ENCODE results near the gene FURIN.

- TF ChIP-seq USF1 (IDR thresholded peaks at IDR 0.05; ENCODE audit: borderline replicate concordance, low read depth): no peak
- no peak for TF ChIP-seq MXI1 (IDR thresholded peaks at IDR 0.05; ENCODE audit: low read depth, low read length)
- TF ChIP-seq, protein P1, sequence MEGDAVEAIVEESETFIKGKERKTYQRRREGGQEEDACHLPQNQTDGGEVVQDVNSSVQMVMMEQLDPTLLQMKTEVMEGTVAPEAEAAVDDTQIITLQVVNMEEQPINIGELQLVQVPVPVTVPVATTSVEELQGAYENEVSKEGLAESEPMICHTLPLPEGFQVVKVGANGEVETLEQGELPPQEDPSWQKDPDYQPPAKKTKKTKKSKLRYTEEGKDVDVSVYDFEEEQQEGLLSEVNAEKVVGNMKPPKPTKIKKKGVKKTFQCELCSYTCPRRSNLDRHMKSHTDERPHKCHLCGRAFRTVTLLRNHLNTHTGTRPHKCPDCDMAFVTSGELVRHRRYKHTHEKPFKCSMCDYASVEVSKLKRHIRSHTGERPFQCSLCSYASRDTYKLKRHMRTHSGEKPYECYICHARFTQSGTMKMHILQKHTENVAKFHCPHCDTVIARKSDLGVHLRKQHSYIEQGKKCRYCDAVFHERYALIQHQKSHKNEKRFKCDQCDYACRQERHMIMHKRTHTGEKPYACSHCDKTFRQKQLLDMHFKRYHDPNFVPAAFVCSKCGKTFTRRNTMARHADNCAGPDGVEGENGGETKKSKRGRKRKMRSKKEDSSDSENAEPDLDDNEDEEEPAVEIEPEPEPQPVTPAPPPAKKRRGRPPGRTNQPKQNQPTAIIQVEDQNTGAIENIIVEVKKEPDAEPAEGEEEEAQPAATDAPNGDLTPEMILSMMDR (IDR thresholded peaks at IDR 0.05): no peak
- TF ChIP-seq MAX (IDR thresholded peaks at IDR 0.05; ENCODE audit: low read depth): no peak
- TF ChIP-seq POLR2AphosphoS5 (IDR thresholded peaks at IDR 0.05; ENCODE audit: low read depth, low read length): no peak
These were observed 10.4 kb upstream of the FURIN start for GRCh38 chr15:90857883-90858443.
